HG02870 (cell line): ENCODE results near the gene ARF1.

Source experiments
- ATAC-seq: cut with Tn5 transposase; IDR thresholded peaks from one replicate; pipeline ENCODE4 v1.9.1; 2021; ENCODE audit warnings: mild to moderate bottlenecking, moderate library complexity; ENCODE audit not compliant: unreplicated experiment

Gene ARF1

DNA sequence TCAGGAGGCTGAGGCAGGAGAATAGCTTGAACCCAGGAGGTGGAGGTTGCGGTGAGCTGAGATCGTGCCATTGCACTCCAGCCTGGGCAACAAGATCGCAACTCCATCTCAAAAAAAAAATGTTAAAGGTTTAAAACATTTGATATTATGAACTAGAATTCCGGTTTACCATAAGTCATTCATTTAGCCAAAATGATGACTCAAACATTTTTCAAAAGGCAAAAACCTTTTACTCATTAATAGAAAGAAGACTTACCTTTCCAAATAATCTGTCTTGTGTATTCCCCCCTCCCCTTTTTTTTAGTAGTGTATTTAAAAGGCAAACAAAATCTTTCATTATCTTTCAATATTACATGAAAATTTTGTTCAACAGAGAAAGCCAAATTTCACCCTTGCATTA lies 34.8 kb downstream of the ARF1 start:
- ATAC-seq = no peak

DNA sequence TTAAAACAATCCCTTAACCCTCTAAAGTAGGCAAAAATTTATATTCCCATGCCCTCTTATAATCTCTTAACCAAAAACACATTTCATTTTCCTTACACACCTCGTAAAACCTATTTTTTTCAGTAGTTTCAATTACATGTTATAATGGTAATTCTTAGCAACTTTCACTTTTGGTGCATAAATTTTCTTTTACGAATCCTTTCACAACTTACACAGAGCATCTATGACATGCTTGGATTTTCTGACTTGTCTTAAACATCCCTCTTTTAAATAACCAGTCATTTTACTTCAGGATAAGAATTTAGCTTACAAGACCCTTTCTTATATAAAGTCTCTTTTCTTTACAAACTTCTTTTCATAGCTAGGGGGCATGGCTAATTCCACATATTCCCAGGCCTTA lies 35.5 kb downstream of the ARF1 start:
- ATAC-seq = no peak

DNA sequence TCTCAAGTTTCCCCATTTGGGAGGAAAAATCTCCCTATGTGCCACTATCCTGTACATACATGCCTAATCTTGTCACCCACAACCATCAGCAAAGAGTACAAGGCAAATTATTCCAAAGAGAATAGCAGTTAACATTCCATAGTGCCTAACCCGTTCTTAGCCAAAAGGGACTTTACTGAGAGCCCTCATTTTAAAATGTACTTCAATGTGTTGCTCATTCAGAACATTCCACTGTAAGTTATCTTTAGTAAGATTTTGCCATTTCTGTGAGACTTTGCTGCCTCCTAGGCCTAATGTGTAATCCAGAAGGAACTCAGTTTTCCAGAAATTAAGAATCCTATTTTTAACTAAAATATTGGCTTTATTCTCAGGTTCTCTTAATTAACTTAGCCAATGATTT lies 37.8 kb downstream of the ARF1 start:
- no peak for ATAC-seq

- no peak for ATAC-seq
Measured at GRCh38 chr1:228120857-228121489, 38.5 kb downstream of the ARF1 start.

DNA sequence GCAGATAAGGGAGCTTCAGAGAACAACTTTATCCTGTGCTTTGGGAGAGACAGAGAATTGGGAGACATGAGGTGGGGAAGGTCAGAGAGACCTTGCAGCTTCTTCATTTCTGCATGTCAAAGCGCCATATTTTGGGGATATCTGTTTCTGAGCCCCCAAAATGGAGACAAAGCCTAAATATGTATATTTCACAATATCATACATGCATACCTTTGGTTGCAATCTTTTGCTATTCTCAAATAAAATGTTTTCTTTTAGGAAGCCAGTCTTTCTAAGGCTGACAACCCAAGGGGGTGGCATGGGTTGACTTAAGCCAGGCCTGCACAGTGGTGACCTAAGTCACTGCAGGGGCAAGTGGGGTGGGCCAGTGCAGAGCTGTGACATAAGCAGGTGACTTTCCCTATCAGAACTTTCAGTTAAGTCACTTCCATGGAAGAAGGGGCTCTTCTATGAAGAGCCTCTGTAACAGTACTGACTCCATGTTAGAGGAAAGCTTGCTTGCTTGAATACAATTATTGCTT lies 40.5 kb downstream of the ARF1 start:
- ATAC-seq = no peak

GRCh38 chr1:228123505-228123904 lies 41.0 kb downstream of the ARF1 start:
- no peak for ATAC-seq

- no peak for ATAC-seq
Measured at GRCh38 chr1:228125185-228125584, 42.7 kb downstream of the ARF1 start.

- ATAC-seq = no peak
Measured at GRCh38 chr1:228131766-228132165, 49.3 kb downstream of the ARF1 start.

GRCh38 chr1:228134591-228134990 lies 52.1 kb downstream of the ARF1 start:
- no peak for ATAC-seq

- no peak for ATAC-seq
Measured at GRCh38 chr1:228136901-228137300, 54.4 kb downstream of the ARF1 start.

DNA sequence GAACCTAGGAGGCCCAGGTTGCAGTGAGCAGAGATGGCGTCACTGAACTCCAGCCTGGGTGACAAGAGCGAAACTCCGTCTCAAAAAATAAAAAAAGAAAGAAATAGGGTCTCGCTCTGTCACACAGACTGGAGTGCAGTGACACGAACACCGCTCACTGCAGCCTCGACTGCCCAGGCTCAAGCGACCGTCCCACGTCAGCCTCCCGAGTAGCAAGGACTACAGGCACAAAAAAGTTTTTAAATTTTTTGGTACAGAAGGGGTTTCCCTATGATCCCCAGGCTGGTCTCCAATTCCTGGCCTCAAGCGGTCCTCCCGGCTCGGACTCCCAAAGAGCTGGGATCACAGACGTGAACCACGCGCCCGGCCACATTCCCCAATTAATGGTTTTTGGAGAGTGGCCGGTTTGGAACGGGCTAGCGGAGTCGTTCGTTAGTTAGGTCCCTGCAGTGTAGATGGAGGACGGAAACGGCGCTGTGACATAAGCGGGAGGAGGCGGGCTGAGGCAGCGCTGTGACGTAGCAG lies 57.0 kb downstream of the ARF1 start:
- ATAC-seq = no peak

- ATAC-seq = peak; percentile 92
Measured at GRCh38 chr1:228139931-228140723, 57.6 kb downstream of the ARF1 start, which contains the start of gene GUK1. Gene GUK1, plus strand, starts transcription at chr1:228140279. Its CDS starts 24 bp downstream, at chr1:228140303.

DNA sequence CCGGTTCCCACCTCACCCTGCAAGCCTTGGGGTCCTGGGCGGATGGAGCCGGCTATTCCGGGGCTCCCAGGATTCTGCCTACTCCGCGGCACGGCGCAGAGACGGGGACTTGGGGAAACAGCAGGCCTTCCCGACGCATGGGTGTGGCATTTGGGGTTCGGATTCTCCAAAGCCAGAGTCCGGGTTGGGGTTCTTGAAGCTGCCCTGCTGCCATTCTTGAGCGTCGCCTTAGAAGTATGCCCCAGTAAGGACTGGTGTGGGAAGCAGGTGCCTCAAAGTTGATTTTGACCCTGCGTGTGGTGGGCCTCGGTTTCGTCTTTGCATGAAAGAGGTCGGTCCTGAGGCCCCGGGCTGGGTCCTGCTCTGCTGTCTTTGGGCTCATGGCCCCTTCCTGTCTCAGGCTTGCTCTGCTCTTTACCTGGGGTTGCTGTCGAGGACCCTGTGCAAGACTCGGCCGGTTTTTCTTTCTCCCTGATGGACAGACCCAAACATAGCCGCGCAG lies 58.3 kb downstream of the ARF1 start:
- no peak for ATAC-seq

DNA sequence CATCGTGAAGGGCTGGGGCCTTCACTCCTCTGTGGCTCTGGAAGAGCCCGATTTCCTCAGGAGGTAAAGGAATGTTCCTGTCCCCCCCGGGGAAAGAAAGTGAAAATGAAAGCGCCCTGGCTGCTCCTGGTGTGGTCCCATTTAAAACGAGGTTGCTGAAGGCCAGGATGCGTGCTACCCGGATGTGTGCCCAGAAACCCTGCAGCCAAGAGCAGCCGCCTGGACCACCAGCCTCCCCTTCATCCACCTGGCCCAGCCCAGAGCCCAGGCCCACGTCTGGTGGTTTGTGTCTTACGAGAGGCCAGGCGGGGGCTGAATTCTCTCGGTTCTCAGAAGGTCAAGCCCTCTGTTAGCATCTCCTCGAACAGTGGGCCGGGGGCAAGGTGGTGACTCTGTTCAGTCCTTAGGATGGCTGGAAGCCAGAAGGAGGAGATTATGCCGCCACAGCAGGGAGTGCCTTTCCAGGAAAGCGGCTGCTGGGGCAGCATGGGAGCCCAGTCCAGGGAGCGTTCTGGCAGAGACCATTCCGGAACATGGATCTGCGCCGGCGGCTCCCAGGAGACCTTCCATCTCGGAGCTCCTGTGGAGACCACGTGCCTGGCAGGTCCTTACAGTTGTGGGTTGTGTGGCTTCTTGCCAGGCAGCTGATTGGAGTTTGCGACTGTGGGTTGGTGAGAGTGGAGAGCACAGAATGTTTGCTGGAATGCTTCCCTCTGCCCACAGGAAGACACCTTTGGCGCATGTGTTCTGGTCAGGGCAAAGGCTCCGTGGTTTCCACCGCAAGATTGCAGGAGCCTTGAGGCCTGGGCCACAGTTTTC lies 58.9 kb downstream of the ARF1 start:
- ATAC-seq = no peak

DNA sequence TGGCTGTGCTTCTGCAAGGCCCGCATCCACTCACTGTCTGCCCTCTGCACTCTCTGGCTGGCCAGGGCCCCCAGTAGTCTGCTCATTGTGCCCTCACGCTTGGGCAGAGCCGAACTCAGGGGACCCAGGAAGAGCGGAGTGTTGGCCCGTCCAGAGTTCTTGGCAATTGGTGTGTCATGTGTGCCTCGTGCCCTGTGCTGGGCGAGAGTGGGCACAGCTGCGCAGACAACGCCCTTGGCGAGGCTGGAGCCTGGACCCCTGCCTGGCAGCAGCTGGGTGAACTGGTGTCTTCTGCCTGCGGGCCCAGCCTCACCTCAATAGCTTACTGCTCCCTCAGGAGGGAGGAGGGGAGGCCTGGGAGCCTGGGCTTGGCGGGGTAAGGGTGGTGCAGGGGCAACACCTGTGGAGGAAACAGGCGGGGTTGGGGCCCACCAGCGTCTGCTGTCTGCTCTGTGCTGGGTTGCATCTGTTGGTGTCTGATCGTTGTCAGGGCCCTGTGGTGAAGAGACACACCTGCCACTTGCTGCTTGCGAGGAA lies 59.7 kb downstream of the ARF1 start:
- no peak for ATAC-seq

- no peak for ATAC-seq
Measured at GRCh38 chr1:228142701-228143136, 60.2 kb downstream of the ARF1 start.

GRCh38 chr1:228143480-228144192 lies 61.1 kb downstream of the ARF1 start:
- ATAC-seq = no peak

GRCh38 chr1:228144193-228144992 lies 61.9 kb downstream of the ARF1 start:
- ATAC-seq = no peak

DNA sequence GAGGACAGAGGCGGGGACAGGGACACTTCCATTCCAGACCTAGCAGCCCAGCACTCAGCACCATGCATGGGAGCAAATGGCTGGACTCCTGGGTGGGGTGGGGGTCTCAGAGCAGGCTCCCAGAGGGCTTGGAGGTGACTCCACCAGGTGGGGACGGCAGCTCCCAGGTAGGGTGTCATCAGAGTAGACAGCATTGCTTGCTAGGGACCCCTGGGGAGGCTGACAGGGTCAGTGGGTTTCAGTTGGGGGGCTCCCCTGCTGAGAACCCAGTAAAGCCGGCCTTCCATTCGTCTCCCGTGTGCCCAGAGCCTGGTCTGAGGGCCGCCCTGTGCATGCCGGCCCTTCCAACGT lies 62.5 kb downstream of the ARF1 start:
- no peak for ATAC-seq
